ENCODE results near the gene HERC2. TPM values are rescaled to one million over a fixed set of nuclear protein-coding genes. Genes with fewer than 3 reads are reported as not detected.

The HERC2 gene
- total RNA-seq, 1 donor from 2014 or later, result 55.3 TPM

- Histone ChIP-seq H3K4me1 (peaks cover 49% of the 10 kb centered on the region), H3K4me3 (peak within 1 kb of the TSS; percentile 36), H3K27me3 (ENCODE audit: low read depth) (peaks cover 46% of the 10 kb centered on the region), H3K9me3 (no peaks in the 10 kb centered on the region), H3K27ac (peak within 1 kb of the TSS; percentile 54), H3K36me3 (no peaks in the 10 kb centered on the region)
- peak; percentile 79 for DNase-seq
- TF ChIP-seq CTCF (IDR thresholded peaks at IDR 0.05), result peak; percentile 29
- ATAC-seq, result peak; percentile 53 to 70
- intact Hi-C loops (cut with DNase I), result no loop called here
These were observed 223.0 kb downstream of the HERC2 start, which contains the start of gene OCA2 for GRCh38 chr15:28098766-28099554. Gene OCA2, minus strand, starts transcription at chr15:28099315. Its CDS starts 17,441 bp downstream, at chr15:28081874.

GRCh38 chr15:28098360-28098765 lies 223.6 kb downstream of the HERC2 start:
- no peak for TF ChIP-seq CTCF (IDR thresholded peaks at IDR 0.05)
- no peaks in the 10 kb centered on the region for H3K9me3 ChIP-seq
- H3K36me3 ChIP-seq, result no peaks in the 10 kb centered on the region
- intact Hi-C loops (cut with DNase I), result no loop called here
- H3K4me3 ChIP-seq, result no peak overlapping the region
- no peak for ATAC-seq
- peaks cover 49% of the 10 kb centered on the region for H3K27me3 ChIP-seq (ENCODE audit: low read depth)
- DNase-seq, result no peak
- H3K4me1 ChIP-seq, result peaks cover 49% of the 10 kb centered on the region
- no peak overlapping the region for H3K27ac ChIP-seq

GRCh38 chr15:28097656-28098359 lies 224.2 kb downstream of the HERC2 start:
- no peak for TF ChIP-seq CTCF (IDR thresholded peaks at IDR 0.05)
- Histone ChIP-seq H3K27me3 (ENCODE audit: low read depth) (peaks cover 50% of the 10 kb centered on the region), H3K9me3 (no peaks in the 10 kb centered on the region), H3K4me1 (peaks cover 49% of the 10 kb centered on the region), H3K4me3 (no peak overlapping the region), H3K36me3 (no peaks in the 10 kb centered on the region), H3K27ac (no peak overlapping the region)
- ATAC-seq (no peak), DNase-seq (no peak)
- intact Hi-C loops (cut with DNase I), result no loop called here

GRCh38 chr15:28096670-28097431 lies 225.1 kb downstream of the HERC2 start:
- ATAC-seq (no peak), DNase-seq (no peak)
- H3K4me3 ChIP-seq, result peak overlapping the region; percentile 59
- intact Hi-C loops (cut with DNase I), result no loop called here
- H3K36me3 ChIP-seq, result no peaks in the 10 kb centered on the region
- no peaks in the 10 kb centered on the region for H3K9me3 ChIP-seq
- H3K27ac ChIP-seq, result peak overlapping the region; percentile 72
- H3K27me3 ChIP-seq (ENCODE audit: low read depth), result peaks cover 50% of the 10 kb centered on the region
- peaks cover 49% of the 10 kb centered on the region for H3K4me1 ChIP-seq
- TF ChIP-seq CTCF (IDR thresholded peaks at IDR 0.05), result no peak

GRCh38 chr15:28096411-28096669 lies 225.6 kb downstream of the HERC2 start:
- Histone ChIP-seq H3K27ac (peak overlapping the region; percentile 72), H3K4me1 (peaks cover 49% of the 10 kb centered on the region), H3K36me3 (no peaks in the 10 kb centered on the region), H3K9me3 (peaks cover 4% of the 10 kb centered on the region), H3K27me3 (ENCODE audit: low read depth) (peaks cover 50% of the 10 kb centered on the region), H3K4me3 (peak overlapping the region; percentile 59)
- no peak for ATAC-seq
- DNase-seq, result no peak
- no peak for TF ChIP-seq CTCF (IDR thresholded peaks at IDR 0.05)
- intact Hi-C loops (cut with DNase I), result no loop called here
